ENCODE data around the gene UGT1A8.

Gene UGT1A8

DNA sequence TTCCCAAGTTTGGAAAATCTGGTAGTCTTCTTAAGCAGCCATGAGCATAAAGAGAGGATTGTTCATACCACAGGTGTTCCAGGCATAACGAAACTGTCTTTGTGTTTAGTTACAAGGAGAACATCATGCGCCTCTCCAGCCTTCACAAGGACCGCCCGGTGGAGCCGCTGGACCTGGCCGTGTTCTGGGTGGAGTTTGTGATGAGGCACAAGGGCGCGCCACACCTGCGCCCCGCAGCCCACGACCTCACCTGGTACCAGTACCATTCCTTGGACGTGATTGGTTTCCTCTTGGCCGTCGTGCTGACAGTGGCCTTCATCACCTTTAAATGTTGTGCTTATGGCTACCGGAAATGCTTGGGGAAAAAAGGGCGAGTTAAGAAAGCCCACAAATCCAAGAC is 154.7 kb downstream of the UGT1A8 start:
- DNase-seq: no peak

DNA sequence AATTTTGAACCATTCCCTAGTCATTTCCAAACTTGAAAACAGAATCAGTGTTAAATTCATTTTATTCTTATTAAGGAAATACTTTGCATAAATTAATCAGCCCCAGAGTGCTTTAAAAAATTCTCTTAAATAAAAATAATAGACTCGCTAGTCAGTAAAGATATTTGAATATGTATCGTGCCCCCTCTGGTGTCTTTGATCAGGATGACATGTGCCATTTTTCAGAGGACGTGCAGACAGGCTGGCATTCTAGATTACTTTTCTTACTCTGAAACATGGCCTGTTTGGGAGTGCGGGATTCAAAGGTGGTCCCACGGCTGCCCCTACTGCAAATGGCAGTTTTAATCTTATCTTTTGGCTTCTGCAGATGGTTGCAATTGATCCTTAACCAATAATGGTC is 155.2 kb downstream of the UGT1A8 start:
- DNase-seq: no peak

DNA sequence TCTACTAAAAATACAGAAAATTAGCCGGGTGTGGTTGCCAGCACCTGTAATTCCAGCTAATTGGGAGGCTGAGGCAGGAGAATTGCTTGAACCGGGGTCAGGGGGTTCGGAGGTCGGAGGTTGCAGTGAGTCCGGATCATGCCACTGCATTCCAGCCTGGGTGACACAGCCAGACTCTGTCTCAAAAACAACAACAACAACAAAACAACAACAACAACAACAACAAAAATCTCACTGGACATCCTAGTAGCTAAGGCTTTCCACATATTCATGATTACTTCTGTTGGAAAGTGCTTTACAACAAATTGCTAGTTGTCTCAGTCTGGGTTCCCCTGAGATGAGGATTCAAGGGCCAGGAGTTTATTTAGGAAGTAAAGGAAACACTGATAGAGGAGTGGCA is 156.4 kb downstream of the UGT1A8 start:
- DNase-seq: no peak

DNA sequence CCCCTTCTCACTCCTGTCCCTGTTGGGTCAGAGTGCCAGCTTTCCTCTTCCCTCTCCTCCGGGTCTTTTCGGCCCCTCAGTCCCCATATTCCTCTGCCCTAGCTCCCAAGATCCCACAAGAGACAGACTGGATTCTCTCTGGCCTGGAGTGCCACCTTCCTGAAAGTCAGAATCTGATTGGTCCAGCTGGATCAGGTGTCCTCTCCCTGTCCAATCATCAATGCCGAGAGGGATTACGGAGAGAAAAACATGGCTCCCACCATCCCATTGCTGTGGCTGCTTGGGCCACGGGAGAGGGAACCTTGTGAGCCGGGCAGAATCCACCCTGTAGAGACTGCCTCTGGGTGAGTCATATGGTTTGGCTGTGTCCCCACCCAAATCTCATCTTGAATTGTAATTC is 158.0 kb downstream of the UGT1A8 start:
- no peak for DNase-seq

DNA sequence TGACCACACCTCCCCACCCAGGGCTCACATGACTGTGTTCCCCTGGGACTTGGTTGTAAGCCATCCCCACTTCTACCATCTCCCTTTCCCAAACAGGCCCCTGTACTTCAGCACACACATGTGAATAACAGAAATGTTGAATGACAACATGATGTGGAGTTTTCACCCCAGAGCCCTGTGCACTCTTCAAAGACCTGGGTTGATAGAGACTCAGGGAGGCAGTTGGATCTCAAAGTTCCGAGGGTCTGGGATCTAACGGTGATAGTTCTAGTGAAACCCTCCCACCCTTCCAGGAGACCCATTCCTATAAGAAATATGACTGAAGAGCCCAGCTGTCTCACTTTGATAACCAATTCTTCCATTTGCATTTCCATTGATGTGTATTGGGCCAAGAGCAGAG is 160.6 kb downstream of the UGT1A8 start, which contains the start of gene MROH2A:
Gene MROH2A, plus strand, starts transcription at position 301 of the 400 bp plus-strand sequence. CDS start 1,029 bp downstream, outside the sequence.
- no peak for DNase-seq

DNA sequence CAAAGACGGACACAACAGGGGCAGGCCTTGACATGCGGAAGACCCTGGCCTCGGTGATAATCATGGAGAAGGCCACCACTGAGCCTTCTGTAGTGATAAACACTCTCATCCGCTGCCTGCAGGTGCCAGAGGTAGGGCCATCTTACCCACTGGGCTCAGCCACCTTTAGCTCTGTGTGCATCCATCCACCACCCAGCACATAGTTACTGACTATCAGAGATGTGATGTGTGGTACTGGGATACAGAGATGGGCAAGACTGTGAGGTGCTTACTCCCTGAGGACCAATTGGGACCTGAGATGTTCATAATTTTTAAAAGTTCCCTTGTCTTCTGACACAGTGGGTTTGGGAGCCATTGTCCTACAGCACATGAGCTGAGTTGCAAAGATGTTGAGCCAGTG is 162.3 kb downstream of the UGT1A8 start:
- DNase-seq: no peak

DNA sequence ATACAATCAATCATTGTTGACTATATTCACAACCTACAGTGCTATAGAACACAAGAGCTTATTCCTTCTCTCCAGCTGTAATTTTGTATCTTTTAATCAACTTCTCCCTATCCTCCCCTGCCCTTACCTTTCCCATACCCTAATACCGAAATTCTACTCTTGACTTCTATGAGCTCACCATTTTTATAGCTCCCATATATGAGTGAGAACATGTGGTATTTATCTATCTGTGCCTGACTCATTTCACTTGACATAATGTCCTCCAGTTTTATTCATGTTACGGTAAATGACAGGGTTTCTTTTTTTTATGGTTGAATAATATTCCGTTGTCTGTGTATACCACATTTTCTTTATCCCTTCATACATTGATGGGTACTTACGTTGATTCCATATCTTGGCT is 163.3 kb downstream of the UGT1A8 start:
- no peak for DNase-seq

DNA sequence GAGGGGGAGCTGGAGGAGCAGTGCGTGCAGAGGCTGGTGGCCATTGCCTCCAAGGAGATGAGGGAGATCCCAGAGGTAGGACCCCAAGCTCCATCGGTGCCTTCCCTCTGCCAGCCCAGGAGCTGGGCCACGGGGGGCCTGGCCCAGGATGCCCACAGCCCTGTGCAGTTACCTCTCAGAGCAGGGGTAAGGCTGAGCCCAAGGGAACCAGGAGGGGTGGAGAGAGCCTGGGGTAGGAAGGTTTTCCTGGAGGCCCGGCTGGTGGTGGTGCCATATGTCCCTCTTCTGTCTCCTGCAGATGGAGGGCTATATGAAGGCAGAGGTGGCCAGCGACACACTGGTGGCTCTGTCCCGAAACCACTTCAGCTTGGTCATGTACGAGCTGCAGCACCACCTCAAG is 172.1 kb downstream of the UGT1A8 start:
- DNase-seq: no peak

DNA sequence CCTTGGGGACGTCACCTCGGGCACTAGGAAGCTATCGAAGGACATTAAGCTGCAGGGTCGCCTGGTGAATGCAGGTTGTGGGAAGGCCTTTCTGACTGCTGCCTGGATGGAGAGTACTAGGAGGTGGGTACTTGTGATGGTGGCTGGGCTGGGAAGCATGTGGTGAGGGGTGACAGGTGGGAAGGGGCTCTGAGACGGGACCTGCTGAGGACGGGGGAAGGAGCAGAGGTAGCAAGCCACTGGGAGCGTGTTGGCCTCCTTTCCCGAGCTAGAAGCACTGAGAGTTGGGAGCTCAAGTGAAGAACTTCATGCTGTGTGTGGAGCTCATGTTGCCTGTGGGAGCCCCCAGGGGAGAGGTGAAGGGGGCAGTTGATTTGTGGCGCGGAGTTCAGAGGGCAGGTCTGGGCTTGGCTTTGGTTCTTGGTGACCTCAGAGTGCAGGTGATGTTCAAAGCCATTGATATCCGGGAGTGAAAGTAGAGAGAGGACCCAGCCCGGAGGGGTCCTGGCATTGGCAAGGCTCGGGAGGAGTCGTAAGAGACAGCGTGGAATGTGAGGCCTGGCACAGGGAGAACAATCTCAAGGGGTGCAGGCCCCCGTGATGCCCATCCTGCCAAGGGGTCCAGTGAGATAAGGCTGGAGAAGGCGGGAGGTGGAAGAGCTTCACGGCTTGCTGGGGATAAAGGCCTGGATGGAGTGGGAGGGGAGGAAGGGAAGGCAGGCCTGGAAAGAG is 173.9 kb downstream of the UGT1A8 start:
- DNase-seq: no peak

DNA sequence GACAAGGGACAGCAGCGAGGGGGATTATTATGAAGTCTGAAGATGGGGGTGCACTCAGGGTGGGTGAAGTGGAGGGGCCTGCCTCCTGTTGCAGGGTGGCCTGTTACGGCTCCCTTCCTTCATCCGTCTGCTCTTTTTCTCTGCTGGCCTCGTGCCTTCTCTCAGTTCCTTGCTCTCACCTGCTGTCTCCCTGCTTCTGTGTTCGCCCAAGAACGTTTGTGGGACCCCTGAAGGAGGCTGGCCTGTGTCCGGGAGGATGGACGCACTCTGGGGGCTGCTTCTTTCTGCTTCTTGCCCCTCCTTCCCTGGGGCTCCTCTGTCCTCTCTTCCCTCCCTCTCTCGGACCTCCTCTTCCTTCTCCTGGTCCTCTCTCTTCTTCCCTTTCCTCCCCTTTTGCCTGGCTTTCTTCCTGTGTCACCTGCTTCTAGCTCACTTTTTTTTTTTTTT is 174.5 kb downstream of the UGT1A8 start:
- DNase-seq: no peak

DNA sequence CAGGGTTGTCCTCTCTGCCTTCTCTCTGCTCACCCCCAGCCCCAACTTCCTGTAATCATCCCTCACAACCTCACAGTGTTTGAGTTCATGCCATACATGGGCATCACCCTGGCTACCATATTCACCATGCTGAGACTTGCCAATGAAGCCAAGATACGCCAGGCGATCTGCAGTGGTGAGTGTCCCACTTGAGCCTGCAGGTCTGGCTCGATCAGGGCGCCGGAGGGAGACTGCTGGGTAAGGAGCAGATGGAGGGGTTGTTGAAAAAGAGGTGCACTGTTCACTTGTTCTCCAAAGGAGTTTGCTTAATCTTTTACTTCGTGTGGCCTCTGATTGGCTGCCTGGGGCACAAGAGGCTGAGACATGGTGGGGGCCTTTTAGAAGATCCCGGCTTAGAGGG is 175.3 kb downstream of the UGT1A8 start:
- no peak for DNase-seq

DNA sequence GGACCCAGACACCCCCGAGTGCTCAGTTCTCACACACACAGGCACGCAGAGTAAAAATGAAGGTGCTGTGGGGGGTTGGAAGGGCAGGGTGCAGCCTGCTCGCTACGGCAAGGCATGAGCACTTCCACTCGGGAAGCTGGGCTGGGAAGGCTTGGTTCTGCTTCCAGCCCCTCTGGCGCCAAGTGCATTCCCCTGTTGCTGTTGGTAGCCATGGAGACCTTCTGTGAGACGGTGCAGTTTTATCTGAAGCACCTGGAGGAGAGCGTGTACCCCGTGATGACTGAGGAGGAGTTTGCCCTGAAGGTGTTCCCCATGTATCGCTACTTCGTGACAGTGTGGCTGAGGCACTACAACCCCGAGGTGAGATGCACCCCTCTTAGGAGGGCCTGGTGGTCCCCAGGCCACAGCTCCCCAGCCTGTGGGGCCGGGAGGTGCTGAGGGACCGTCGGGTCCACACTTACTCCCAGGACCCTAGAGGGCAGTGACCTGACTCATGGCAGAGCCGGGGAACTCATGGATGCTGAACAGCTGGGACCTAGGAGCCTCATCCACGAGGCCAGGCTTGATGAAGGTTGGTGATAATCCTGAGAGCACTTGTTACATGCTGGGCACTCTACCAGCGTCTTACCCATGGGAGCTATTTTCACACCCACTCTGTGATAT is 176.2 kb downstream of the UGT1A8 start:
- DNase-seq: no peak

DNA sequence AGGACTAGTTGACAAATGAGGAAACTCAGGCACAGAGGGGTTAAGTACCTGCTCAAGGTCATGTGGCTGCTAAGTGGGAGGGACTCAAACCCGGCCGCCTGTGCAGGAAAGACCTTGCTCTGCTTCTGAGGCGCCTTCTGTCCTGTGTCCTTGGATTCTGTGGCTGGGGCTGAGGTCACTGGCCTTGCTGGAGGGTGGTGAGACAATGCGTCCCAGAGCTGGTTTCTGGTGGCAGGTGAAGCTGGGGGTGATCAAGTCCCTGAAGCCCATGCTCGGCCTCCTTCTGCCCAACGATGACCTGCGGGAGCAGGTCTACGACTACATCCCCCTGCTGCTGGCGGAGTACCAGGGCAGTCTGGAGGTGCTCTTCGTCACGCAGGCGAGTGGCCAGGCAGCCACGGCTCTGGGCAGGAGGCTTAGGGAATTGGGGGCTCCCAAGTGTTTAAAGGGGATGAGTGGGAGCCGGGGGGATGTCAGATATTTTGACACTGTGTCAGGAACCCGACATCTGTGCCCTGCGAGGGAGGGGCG is 176.8 kb downstream of the UGT1A8 start:
- DNase-seq: no peak

DNA sequence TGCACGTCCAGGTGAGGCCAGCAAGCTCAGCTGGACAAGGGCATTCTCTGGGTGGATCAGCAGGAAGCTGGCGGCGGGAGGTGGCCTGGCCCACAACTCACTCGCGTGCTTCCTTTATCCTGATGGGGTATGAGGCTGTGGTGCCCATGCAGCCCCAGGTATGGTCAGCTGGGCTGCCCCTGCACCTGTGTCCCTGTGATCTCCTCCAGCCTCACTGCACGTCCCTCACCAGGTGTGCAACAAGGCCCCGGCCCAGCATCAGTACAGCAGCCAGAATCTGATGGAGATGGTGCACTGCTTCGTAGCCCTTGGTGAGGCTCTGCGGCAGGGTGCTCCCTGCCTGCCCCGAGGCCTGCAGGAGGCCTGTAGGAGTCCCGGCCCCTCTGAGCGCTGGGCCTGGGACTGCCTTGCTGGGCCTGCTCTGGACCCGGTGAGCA is 178.3 kb downstream of the UGT1A8 start:
- peak; percentile 33 for DNase-seq

DNA sequence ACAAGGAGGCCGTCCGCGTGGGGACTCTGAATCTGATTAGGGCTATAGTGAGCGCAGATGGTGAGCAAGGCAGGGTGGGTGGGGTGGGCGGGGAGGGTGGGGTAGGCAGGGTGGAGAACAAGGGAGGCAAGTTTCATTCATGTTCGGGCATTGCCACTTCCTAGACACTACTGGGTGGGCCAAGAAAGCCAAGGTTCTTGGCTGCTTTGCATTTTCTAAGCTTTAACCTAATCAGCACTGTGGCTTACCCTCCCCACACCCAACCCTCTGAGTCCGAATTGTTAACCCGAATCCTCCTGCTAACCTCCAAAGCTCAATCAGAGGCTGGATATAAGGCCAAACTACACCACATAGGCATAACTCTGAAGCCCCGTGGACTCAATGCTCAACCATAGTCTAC is 178.8 kb downstream of the UGT1A8 start:
- DNase-seq: no peak

DNA sequence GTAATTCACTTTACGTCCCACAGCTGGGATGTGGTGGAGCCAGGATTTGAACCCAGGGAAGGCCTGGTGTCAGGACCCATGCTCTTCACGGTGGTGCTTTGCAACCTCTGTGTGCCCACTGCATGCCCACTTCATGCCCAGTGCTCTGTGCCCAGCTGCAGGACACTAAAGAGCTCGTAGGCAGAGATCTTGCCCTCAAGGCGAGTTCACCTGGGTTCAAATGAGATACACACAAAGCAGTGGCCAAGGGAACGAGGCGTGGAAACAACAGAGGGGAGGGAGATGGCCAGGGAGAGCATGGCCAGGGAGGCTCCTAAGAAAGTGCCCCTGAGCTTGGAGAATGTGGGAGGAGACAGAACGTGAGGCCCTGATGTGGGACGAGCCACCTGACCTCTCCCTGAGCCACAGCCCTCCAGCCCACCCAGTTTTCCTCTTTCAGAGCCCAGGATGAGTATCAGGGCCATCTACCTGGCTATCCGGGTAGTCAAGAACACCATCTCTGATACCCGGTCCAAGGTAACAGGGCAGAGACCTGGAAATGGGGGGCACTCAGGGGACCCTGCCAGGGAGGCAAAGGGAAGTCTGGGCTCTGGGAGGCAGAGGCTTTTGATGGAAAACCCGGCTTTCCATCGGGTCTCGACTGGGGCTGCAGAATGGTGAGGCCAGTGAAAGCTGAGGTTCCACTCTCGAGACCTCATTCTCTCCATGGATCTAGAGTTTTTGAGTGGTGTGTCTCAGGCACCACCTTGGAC is 181.1 kb downstream of the UGT1A8 start:
- peak; percentile 20 for DNase-seq

DNA sequence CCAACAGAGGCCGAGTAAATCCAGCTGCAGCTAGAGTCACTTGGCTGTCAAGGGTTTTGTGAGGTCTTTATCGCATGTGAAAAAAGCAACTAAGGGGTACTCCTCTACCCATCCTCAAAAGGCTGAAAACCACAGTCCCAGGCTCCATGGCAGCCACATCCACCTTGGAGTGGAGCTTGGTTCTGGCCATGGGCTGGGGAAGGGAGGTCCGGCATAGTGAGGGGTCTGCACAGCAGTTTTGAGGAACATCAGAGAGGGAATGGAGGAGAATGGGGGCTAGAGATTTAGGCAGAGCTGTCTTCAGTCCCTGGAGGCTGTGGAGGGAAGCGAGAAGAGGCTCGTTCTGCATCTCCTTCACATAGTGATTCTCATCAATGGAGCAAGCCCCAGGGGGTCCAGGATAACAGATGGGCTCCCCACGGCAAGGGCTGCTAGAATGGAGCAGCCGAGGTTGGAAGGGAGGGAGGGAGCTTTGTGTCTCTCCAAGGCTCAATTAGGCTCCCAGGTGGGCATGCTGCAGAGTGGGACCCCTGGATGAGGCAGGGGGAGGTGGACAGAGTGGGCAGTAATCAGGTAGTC is 181.7 kb downstream of the UGT1A8 start:
- DNase-seq: peak; percentile 34

DNA sequence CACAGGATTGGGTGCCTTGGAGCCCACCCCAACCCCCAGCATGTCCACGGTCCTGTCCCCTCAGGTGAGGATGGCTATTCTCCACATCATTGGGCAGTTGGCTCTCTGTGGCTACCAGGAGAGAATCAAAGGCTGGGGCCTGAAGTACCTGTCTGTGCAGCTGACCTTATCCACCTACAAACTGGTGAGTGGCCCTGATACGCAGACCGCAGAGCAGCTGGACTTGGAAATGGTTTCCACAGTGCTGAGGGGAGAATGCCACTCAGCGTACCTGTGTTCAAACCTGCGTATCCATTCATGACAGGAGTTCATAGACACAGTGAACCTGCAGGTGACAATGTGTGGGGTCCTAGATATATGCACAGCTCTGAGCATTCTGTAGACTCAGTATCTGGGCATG is 182.3 kb downstream of the UGT1A8 start:
- DNase-seq: peak; percentile 10

DNA sequence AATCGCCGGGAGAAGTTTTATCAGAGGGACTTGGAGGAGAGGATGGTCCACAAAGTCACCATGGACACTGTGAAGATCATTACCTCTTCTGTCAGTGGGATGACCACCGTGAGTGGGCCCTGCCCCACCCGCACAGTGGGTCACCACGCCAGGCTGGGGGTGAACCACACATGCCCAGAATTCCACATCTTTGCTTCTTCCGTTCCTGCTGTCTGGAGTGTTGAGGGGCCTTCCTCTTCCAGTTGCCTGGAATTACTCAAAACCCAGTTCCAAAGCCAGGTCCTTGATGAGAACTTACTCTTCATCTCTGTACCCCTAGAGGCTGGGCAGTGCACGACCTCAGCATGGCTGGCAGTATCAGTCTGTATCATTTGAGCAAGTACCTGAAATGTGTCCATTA is 182.8 kb downstream of the UGT1A8 start:
- peak; percentile 22 for DNase-seq

DNA sequence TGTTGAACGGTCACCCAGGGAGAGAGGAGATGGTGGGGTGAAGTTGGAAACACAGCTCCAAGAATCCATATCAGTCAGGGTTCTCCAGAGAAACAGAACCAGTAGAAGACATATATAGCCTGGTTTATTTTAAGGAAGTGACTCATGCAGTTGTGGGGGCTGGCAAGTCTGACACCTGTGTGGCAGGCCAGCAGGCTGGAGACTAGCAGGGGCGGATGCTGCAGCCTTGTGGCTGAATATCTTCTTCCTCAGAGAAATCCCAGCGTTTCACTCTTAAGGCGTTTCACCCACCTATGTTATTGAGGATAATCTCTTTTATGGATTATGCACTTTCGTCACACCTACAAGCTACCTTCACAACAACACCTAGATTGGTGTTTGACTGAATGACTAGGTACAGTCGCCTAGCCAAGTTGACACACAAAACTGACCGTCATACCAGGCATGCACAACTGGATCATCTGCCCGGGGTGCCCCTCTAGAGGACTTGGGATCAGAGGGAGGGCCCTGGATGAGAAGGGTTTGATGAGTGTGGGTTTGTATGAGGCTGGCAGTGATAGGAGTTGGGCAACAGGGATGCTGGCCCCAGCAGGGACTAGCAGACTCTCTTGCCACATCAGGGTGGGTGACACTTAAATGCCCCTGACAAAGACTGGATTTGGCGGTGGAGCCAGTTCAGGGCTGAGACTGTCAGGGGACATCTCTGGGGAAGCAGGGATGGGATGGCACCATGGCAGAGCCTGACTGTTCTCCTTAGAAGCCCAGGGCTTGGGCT is 184.1 kb downstream of the UGT1A8 start:
- DNase-seq: peak; percentile 52

DNA sequence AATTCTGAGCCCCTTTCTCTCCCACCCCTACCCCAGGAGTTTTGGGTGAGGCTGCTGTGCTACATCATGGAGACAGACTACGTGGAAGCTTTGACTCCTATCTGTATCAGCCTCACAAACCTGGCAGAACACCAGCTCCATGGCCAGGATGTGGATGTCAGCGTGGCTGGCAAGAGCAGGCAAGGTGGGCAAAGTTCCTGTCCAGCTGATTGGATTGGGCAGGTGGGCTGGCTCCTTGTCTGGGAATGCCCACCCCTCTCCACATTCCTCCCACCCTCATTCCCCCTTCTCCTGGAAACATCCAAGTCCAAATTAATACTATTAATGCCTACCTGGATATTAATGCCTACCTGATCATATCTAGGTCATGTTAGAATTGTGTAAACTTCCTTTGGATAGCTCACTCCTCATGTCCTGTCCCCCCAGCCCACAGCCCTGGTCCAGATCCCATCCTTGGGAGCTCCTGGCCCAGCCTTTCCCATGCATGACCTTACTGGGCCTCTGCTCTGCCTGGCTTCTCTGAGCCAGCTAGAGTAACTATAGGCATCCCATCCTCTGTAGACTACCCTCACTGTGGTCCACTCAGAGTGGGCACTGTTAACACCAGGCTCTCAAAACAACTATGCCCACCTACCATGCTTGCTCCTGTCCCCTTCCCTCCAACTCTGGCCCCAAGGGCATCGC is 184.8 kb downstream of the UGT1A8 start:
- DNase-seq: no peak

All from activated CD8-positive, alpha-beta memory T cell treated with anti-CD3 and anti-CD28 coated beads, Interleukin-2, amount 50 U/mL, for 48 hours (primary cell).